NCI-H2227 (cell line): ENCODE measurements around the gene PRR23B.
"Not testable (repeated sequence)": the region's sequence is repeated elsewhere in the genome, so short reads cannot be mapped to it uniquely, and the experiment has no call there.

Source experiments
- DNase-seq: peaks from one replicate; lab custom pipeline; 2025; ENCODE audit not compliant: unreplicated experiment; lab: John Stamatoyannopoulos, UW

The PRR23B gene

GRCh38 chr3:139020868-139021234 is at the start of gene PRR23B:
TSS of gene PRR23B (minus strand) at chr3:139020926. CDS start at chr3:139020661, 265 bp downstream.
- DNase-seq, result no peak

- no peak for DNase-seq
Observed at GRCh38 chr3:139062918-139063317, 42.2 kb upstream of the PRR23B start.

GRCh38 chr3:139052802-139053600 is 32.3 kb upstream of the PRR23B start:
- no peak for DNase-seq

GRCh38 chr3:139044366-139045210 is 23.9 kb upstream of the PRR23B start, which contains the start of gene PRR23C:
TSS of gene PRR23C (minus strand) at chr3:139044892. CDS start at chr3:139044620, 272 bp downstream.
- no peak for DNase-seq

GRCh38 chr3:139043554-139044365 is 23.0 kb upstream of the PRR23B start:
- DNase-seq, result no peak

GRCh38 chr3:139037478-139037877 is 16.8 kb upstream of the PRR23B start:
- no peak for DNase-seq

GRCh38 chr3:139032326-139033002 is 11.7 kb upstream of the PRR23B start:
- DNase-seq, result no peak

GRCh38 chr3:139030576-139030975 is 9.8 kb upstream of the PRR23B start:
- DNase-seq, result not testable (repeated sequence)

- no peak for DNase-seq
Observed at GRCh38 chr3:139024968-139025367, 4.2 kb upstream of the PRR23B start.

- DNase-seq, result no peak
Observed at GRCh38 chr3:139020036-139020867, 474 bp downstream of the PRR23B start.

- no peak for DNase-seq
Observed at GRCh38 chr3:139016430-139017048, 4.2 kb downstream of the PRR23B start.

GRCh38 chr3:139006051-139006716 is 14.5 kb downstream of the PRR23B start, which contains the start of gene PRR23A:
TSS of gene PRR23A (minus strand) at chr3:139006268. CDS start at chr3:139006268, 0 bp downstream.
- DNase-seq, result no peak

- DNase-seq, result no peak
Observed at GRCh38 chr3:139005356-139005993, 15.3 kb downstream of the PRR23B start.

- no peak for DNase-seq
Observed at GRCh38 chr3:138995706-138996105, 25.0 kb downstream of the PRR23B start.

GRCh38 chr3:138987181-138987580 is 33.5 kb downstream of the PRR23B start:
- no peak for DNase-seq

- DNase-seq, result no peak
Observed at GRCh38 chr3:138985932-138986331, 34.8 kb downstream of the PRR23B start.

GRCh38 chr3:138984816-138985215 is 35.9 kb downstream of the PRR23B start:
- DNase-seq, result no peak

GRCh38 chr3:138976047-138976446 is 44.7 kb downstream of the PRR23B start:
- DNase-seq, result no peak
